Hematopoietic multipotent progenitor cell treated with erythropoietin and hydrocortisone succinate and interleukin-3 and kit ligand, for 4 days (in vitro differentiated cells): Measurements from ENCODE around the gene E2F1.
"Not testable (repeated sequence)": the region's sequence is repeated elsewhere in the genome, so short reads cannot be mapped to it uniquely, and the experiment has no call there.

Experiments
- DNase-seq: peaks from one replicate; pipeline ENCODE4 v3.0.0-alpha.2; 2015

Gene E2F1

DNA sequence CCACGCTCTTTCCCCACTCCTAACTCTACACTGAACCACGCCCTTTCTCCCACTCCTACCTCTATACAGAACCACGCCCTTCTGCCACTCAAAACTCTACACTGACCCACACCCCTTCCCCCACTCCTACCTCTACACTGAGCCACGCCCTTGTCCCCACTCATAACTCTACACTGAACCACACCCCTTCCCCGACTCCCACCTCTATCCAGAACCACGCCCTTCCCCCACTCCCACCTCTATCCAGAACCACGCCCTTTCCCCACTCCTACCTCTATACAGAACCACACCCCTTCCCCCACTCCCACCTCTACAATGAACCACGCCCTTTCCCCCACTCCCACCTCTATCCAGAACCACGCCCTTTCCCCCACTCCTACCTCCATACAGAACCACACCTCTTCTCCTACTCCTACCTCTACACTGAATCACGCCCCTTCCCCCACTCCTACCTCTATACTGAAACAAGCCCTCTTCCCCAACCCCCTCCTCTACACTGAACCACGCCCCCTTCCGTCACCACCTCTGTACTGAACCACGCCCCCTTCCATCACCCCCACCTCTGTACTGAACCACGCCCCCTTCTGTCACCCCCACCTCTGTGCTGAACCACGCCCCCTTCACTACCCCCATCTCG, 23.8 kb upstream of the E2F1 start:
- DNase-seq, result peak; percentile 50

GRCh38 chr20:33709398-33709797, 23.2 kb upstream of the E2F1 start:
- peak; percentile 60 for DNase-seq

GRCh38 chr20:33707668-33708067, 21.5 kb upstream of the E2F1 start:
- no peak for DNase-seq

- DNase-seq, result no peak
Observed at GRCh38 chr20:33704197-33704924, 18.2 kb upstream of the E2F1 start.

GRCh38 chr20:33703498-33704137, 17.4 kb upstream of the E2F1 start:
- no peak for DNase-seq

GRCh38 chr20:33702861-33703260, 16.7 kb upstream of the E2F1 start:
- DNase-seq, result no peak

- DNase-seq, result no peak
Observed at GRCh38 chr20:33701629-33702450, 15.7 kb upstream of the E2F1 start.

GRCh38 chr20:33700696-33701441, 14.7 kb upstream of the E2F1 start:
- not testable (repeated sequence) for DNase-seq

GRCh38 chr20:33698966-33699365, 12.8 kb upstream of the E2F1 start:
- DNase-seq, result not testable (repeated sequence)

DNA sequence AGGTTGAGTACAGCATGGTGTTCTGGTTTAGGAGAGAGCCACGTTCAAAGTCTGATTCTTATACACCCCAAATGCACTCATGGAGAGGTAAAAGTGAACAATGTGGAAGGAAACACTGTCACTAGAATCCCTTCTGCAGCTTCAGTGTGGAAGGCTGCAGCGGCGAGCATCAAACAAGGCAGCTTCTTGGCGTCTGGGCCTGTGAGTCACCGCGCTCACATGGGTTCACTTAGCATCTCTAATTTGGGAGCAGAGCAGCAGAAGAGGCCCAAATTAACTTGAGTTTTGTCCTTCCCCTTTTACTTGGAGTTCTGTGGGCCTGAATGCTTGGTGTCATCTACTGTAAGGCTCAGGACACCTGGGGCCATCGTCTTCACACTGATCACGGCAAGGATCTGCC, 10.9 kb upstream of the E2F1 start:
- DNase-seq, result no peak

- DNase-seq, result no peak
Observed at GRCh38 chr20:33696448-33696847, 10.3 kb upstream of the E2F1 start.

- DNase-seq, result no peak
Observed at GRCh38 chr20:33694639-33695012, 8.4 kb upstream of the E2F1 start.

- no peak for DNase-seq
Observed at GRCh38 chr20:33693741-33694638, 7.8 kb upstream of the E2F1 start.

DNA sequence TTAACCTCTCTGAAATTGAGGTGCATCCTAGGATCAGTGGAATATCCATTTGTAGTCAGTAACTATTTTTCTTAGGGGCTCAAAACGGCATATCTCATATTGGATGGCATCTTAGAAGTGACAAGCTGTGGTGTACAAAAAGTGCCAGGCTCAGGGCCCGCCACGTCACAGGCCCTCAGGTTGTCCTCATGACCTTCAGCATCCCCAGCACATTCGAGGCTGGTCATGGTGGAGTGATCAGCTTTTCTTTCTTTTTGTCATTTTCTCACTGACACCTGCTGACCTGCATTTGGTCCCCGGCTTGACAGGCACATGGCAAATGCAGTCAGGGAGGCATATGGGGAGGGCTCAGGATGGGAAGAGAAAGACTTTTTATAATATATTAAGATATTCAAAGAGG, 7.1 kb upstream of the E2F1 start:
- no peak for DNase-seq

GRCh38 chr20:33689973-33690372, 3.8 kb upstream of the E2F1 start:
- DNase-seq, result peak; percentile 98

GRCh38 chr20:33689493-33689892, 3.3 kb upstream of the E2F1 start:
- DNase-seq, result no peak

GRCh38 chr20:33688938-33689424, 2.8 kb upstream of the E2F1 start:
- DNase-seq, result peak; percentile 85

- DNase-seq, result no peak
Observed at GRCh38 chr20:33687993-33688937, 2.1 kb upstream of the E2F1 start.

- peak; percentile 78 for DNase-seq
Observed at GRCh38 chr20:33687370-33687915, 1.3 kb upstream of the E2F1 start.

- DNase-seq, result no peak
Observed at GRCh38 chr20:33686984-33687366, 790 bp upstream of the E2F1 start.
